ENCODE data around the gene GEN1. TPM values are rescaled to one million over a fixed set of nuclear protein-coding genes. Genes with fewer than 3 reads are reported as not detected.

GEN1 gene
- total and polyA plus RNA-seq, 2 of the 4 experiments (the other 2 are of a cell fraction) = 7.9 to 8.3 TPM

- no peak overlapping the region for H3K14ac ChIP-seq (replicated peaks; ENCODE audit: low read depth, low read length)
- peak overlapping the region; percentile 45; the same call in 1 of the 2 replicates for H3K4me2 ChIP-seq (ENCODE audit: low read depth, low read length)
- H3K4ac ChIP-seq (ENCODE audit: low read depth, low read length) = no peak overlapping the region
- no peak overlapping the region for H2AFZ ChIP-seq (replicated peaks; ENCODE audit: low read length, poor library complexity)
- in situ Hi-C loops (cut with MboI; ENCODE audit: low sequenced_read_pairs) = no loop called here
- H3K56ac ChIP-seq (ENCODE audit: extremely low read depth, insufficient read depth, low read length) = no peak overlapping the region
- no peaks in the 10 kb centered on the region; the same call in 1 of the 2 replicates for H3K9me1 ChIP-seq (ENCODE audit: insufficient read depth, low read length)
- H2BK20ac ChIP-seq (ENCODE audit: low read depth, low read length) = no peak overlapping the region
- no peak overlapping the region for H3K18ac ChIP-seq (ENCODE audit: low read depth, low read length)
- dilution Hi-C loops (cut with HindIII; ENCODE audit: low sequenced_read_pairs, unreplicated experiment) = no loop called here
- TF ChIP-seq MAFK (IDR thresholded peaks at IDR 0.05; ENCODE audit: low read depth, low read length) (no peak), SMC3 (IDR thresholded peaks at IDR 0.05; ENCODE audit: low read depth, low read length) (no peak), RAD21 (IDR thresholded peaks at IDR 0.05; ENCODE audit: low read length) (no peak), CHD1 (IDR thresholded peaks at IDR 0.05; ENCODE audit: low read depth, low read length) (no peak), USF2 (IDR thresholded peaks at IDR 0.05; ENCODE audit: low read depth, low read length) (no peak), MAZ (IDR thresholded peaks at IDR 0.05; ENCODE audit: borderline replicate concordance, low read depth, low read length) (no peak), CEBPB (IDR thresholded peaks at IDR 0.05; ENCODE audit: low read depth, low read length) (no peak), BHLHE40 (IDR thresholded peaks at IDR 0.05; ENCODE audit: low read depth, low read length) (no peak), NFE2L2 (IDR thresholded peaks at IDR 0.05; ENCODE audit: low read depth, low read length) (no peak), MXI1 (IDR thresholded peaks at IDR 0.05; ENCODE audit: borderline replicate concordance, low read depth, low read length) (no peak), FOS (IDR thresholded peaks at IDR 0.05; ENCODE audit: low read depth, low read length) (no peak), POLR2A (IDR thresholded peaks at IDR 0.05; ENCODE audit: low read depth, low read length) (no peak), RCOR1 (IDR thresholded peaks at IDR 0.05; ENCODE audit: insufficient replicate concordance, low read length) (no peak), RFX5 (IDR thresholded peaks at IDR 0.05; ENCODE audit: low read depth, low read length) (no peak)
- TF ChIP-seq, protein P1, sequence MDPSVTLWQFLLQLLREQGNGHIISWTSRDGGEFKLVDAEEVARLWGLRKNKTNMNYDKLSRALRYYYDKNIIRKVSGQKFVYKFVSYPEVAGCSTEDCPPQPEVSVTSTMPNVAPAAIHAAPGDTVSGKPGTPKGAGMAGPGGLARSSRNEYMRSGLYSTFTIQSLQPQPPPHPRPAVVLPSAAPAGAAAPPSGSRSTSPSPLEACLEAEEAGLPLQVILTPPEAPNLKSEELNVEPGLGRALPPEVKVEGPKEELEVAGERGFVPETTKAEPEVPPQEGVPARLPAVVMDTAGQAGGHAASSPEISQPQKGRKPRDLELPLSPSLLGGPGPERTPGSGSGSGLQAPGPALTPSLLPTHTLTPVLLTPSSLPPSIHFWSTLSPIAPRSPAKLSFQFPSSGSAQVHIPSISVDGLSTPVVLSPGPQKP (IDR thresholded peaks at IDR 0.05; ENCODE audit: borderline replicate concordance, low read depth, low read length) = no peak
- TF ChIP-seq, protein P2, sequence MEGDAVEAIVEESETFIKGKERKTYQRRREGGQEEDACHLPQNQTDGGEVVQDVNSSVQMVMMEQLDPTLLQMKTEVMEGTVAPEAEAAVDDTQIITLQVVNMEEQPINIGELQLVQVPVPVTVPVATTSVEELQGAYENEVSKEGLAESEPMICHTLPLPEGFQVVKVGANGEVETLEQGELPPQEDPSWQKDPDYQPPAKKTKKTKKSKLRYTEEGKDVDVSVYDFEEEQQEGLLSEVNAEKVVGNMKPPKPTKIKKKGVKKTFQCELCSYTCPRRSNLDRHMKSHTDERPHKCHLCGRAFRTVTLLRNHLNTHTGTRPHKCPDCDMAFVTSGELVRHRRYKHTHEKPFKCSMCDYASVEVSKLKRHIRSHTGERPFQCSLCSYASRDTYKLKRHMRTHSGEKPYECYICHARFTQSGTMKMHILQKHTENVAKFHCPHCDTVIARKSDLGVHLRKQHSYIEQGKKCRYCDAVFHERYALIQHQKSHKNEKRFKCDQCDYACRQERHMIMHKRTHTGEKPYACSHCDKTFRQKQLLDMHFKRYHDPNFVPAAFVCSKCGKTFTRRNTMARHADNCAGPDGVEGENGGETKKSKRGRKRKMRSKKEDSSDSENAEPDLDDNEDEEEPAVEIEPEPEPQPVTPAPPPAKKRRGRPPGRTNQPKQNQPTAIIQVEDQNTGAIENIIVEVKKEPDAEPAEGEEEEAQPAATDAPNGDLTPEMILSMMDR (conservative IDR thresholded peaks at IDR 0.05; ENCODE audit: low read depth, low read length) = no peak
- WGBS, 2 experiments (ENCODE audit: extremely low coverage in 2 of 2, insufficient read length in 1 of 2) = no CpG with 5 or more reads among the region's 3 CpGs
- H3K9me3 ChIP-seq (ENCODE audit: control insufficient read depth, insufficient read depth, low read length) = no peaks in the 10 kb centered on the region
- no peak overlapping the region for H4K91ac ChIP-seq (ENCODE audit: insufficient read depth, low read depth, low read length)
- no peaks in the 10 kb centered on the region for H3K4me1 ChIP-seq (ENCODE audit: control insufficient read depth, insufficient read depth, low read length)
- no peak overlapping the region for H2AK9ac ChIP-seq (replicated peaks; ENCODE audit: low read depth, low read length, poor library complexity)
- H3K36me3 ChIP-seq (ENCODE audit: control insufficient read depth, insufficient read depth, low read length) = no peaks in the 10 kb centered on the region
- no peak overlapping the region for H2BK15ac ChIP-seq (ENCODE audit: low read depth, low read length)
- H2AK5ac ChIP-seq (ENCODE audit: low read depth, low read length) = no peak overlapping the region
- H3K79me1 ChIP-seq (ENCODE audit: low read depth in 1 of 2, low read length in 2 of 2) = peaks cover 11 to 20% of the 10 kb centered on the region in 2 experiments; a peak in 3 of 4 replicates
- no peaks in the 10 kb centered on the region; the same call in 1 of the 2 replicates for H4K20me1 ChIP-seq (ENCODE audit: insufficient read depth, low read length)
- ChIA-PET CTCF (no interaction called here), POLR2A (ENCODE audit: unreplicated experiment) (no interaction called here)
- intact Hi-C loops (cut with micrococcal nuclease) = no loop called here
- no peaks in the 10 kb centered on the region for H3K27me3 ChIP-seq (ENCODE audit: control insufficient read depth, insufficient read depth, low read length)
- no peak overlapping the region for H4K8ac ChIP-seq (ENCODE audit: low read depth in 2 of 2, low read length in 2 of 2)
- no peak overlapping the region for H2BK120ac ChIP-seq (ENCODE audit: low read depth, low read length)
- H3K4me3 ChIP-seq (ENCODE audit: insufficient read depth, low read depth, low read length) = no peak overlapping the region
- no peak overlapping the region for H2BK5ac ChIP-seq (ENCODE audit: low read depth, low read length, poor library complexity, severe bottlenecking)
- H4K5ac ChIP-seq (ENCODE audit: low read depth, low read length) = no peak overlapping the region
- H3K23ac ChIP-seq (ENCODE audit: low read depth, low read length) = no peak overlapping the region
- DNase-seq (no peak), ATAC-seq (ENCODE audit: low read depth) (no peak)
- H3K27ac ChIP-seq (ENCODE audit: insufficient read depth, low read length) = no peak overlapping the region
- BruUV-seq (replicated peaks) = TSS peak; percentile 22
- no peak overlapping the region for H3K9ac ChIP-seq (ENCODE audit: low read depth, low read length)
These were observed 1.7 kb upstream of the GEN1 start for GRCh38 chr2:17752246-17752645.
